ENCODE data around the gene MYO18B.

Gene MYO18B

GRCh38 chr22:25953276-25953675 lies 211.3 kb downstream of the MYO18B start:
- no peak overlapping the region for H3K4me3 ChIP-seq (ENCODE audit: low read depth, low read length)
- no peak for TF ChIP-seq CTCF (IDR thresholded peaks at IDR 0.05; ENCODE audit: low read depth, low read length)

- no peak for TF ChIP-seq CTCF (IDR thresholded peaks at IDR 0.05; ENCODE audit: low read depth, low read length)
- H3K4me3 ChIP-seq (ENCODE audit: low read depth, low read length), result no peak overlapping the region
Measured at GRCh38 chr22:25953919-25954318, 211.9 kb downstream of the MYO18B start.

GRCh38 chr22:25955323-25955722 lies 213.3 kb downstream of the MYO18B start:
- no peak for TF ChIP-seq CTCF (IDR thresholded peaks at IDR 0.05; ENCODE audit: low read depth, low read length)
- H3K4me3 ChIP-seq (ENCODE audit: low read depth, low read length), result no peak overlapping the region

- no peak overlapping the region for H3K4me3 ChIP-seq (ENCODE audit: low read depth, low read length)
- no peak for TF ChIP-seq CTCF (IDR thresholded peaks at IDR 0.05; ENCODE audit: low read depth, low read length)
Measured at GRCh38 chr22:25956801-25957200, 214.8 kb downstream of the MYO18B start.

- TF ChIP-seq CTCF (IDR thresholded peaks at IDR 0.05; ENCODE audit: low read depth, low read length), result no peak
- H3K4me3 ChIP-seq (ENCODE audit: low read depth, low read length), result no peak overlapping the region
Measured at GRCh38 chr22:25959818-25960774, 218.1 kb downstream of the MYO18B start.

- no peak overlapping the region for H3K4me3 ChIP-seq (ENCODE audit: low read depth, low read length)
- TF ChIP-seq CTCF (IDR thresholded peaks at IDR 0.05; ENCODE audit: low read depth, low read length), result no peak
Measured at GRCh38 chr22:25961699-25962098, 219.7 kb downstream of the MYO18B start.

GRCh38 chr22:25962711-25963110 lies 220.7 kb downstream of the MYO18B start:
- H3K4me3 ChIP-seq (ENCODE audit: low read depth, low read length), result no peak overlapping the region
- TF ChIP-seq CTCF (IDR thresholded peaks at IDR 0.05; ENCODE audit: low read depth, low read length), result no peak

Measured in WI38 (cell line).